HS-5 (cell line): ENCODE data around the gene KRT83.
A peak's percentile ranks its signal among the peaks of the same experiment; 100 is the strongest.

Experiments
- DNase-seq: peaks from one replicate; pipeline ENCODE4 v3.0.0-alpha.2; 2012; ENCODE audit warnings: low read depth

The KRT83 gene

GRCh38 chr12:52285851-52286530 lies 35.2 kb downstream of the KRT83 start:
- DNase-seq, result no peak

GRCh38 chr12:52285172-52285745 lies 35.9 kb downstream of the KRT83 start:
- DNase-seq, result peak; percentile 93

GRCh38 chr12:52284562-52285171 lies 36.5 kb downstream of the KRT83 start:
- no peak for DNase-seq

- peak; percentile 95 for DNase-seq
Measured at GRCh38 chr12:52280796-52281560, 40.2 kb downstream of the KRT83 start.

GRCh38 chr12:52280319-52280795 lies 40.8 kb downstream of the KRT83 start:
- DNase-seq, result peak; percentile 90

GRCh38 chr12:52279422-52280318 lies 41.5 kb downstream of the KRT83 start:
- no peak for DNase-seq

- DNase-seq, result no peak
Measured at GRCh38 chr12:52278575-52279421, 42.4 kb downstream of the KRT83 start.

- no peak for DNase-seq
Measured at GRCh38 chr12:52277486-52278245, 43.5 kb downstream of the KRT83 start.

- no peak for DNase-seq
Measured at GRCh38 chr12:52275686-52276085, 45.5 kb downstream of the KRT83 start.

- DNase-seq, result no peak
Measured at GRCh38 chr12:52274521-52275120, 46.6 kb downstream of the KRT83 start, which contains the start of gene KRT86. Gene KRT86, plus strand, starts transcription at chr12:52274645. Its CDS starts 27,272 bp downstream, at chr12:52301917.

GRCh38 chr12:52271158-52271557 lies 50.0 kb downstream of the KRT83 start:
- DNase-seq, result no peak

- no peak for DNase-seq
Measured at GRCh38 chr12:52270541-52271070, 50.6 kb downstream of the KRT83 start.

GRCh38 chr12:52268212-52268611 lies 53.0 kb downstream of the KRT83 start:
- DNase-seq, result no peak

GRCh38 chr12:52267699-52268098 lies 53.5 kb downstream of the KRT83 start:
- no peak for DNase-seq

- DNase-seq, result no peak
Measured at GRCh38 chr12:52267266-52267665, 53.9 kb downstream of the KRT83 start.

GRCh38 chr12:52266514-52266913 lies 54.7 kb downstream of the KRT83 start:
- no peak for DNase-seq

GRCh38 chr12:52264435-52264825 lies 56.8 kb downstream of the KRT83 start:
- no peak for DNase-seq
